GM19023 (cell line): ENCODE measurements around the gene DAZAP1.
"Not testable (repeated sequence)": the region's sequence is repeated elsewhere in the genome, so short reads cannot be mapped to it uniquely, and the experiment has no call there.

Experiments used
- ATAC-seq: cut with Tn5 transposase; IDR thresholded peaks from one replicate; pipeline ENCODE4 v1.9.1; 2021; ENCODE audit warnings: mild to moderate bottlenecking, moderate library complexity; ENCODE audit not compliant: unreplicated experiment

Gene DAZAP1

GRCh38 chr19:1439525-1440417 is 32.4 kb downstream of the DAZAP1 start:
- not testable (repeated sequence) for ATAC-seq

GRCh38 chr19:1440418-1440801 is 33.0 kb downstream of the DAZAP1 start:
- no peak for ATAC-seq

GRCh38 chr19:1441022-1441426 is 33.6 kb downstream of the DAZAP1 start:
- no peak for ATAC-seq

GRCh38 chr19:1441677-1442438 is 34.5 kb downstream of the DAZAP1 start:
- ATAC-seq = no peak

GRCh38 chr19:1445185-1445931 is 38.0 kb downstream of the DAZAP1 start:
- peak; percentile 73 for ATAC-seq

- ATAC-seq = no peak
These were observed 38.7 kb downstream of the DAZAP1 start for GRCh38 chr19:1445932-1446712.

- ATAC-seq = no peak
These were observed 39.5 kb downstream of the DAZAP1 start for GRCh38 chr19:1446713-1447481.

GRCh38 chr19:1447504-1447903 is 40.1 kb downstream of the DAZAP1 start:
- no peak for ATAC-seq

GRCh38 chr19:1447944-1448343 is 40.6 kb downstream of the DAZAP1 start:
- no peak for ATAC-seq

- no peak for ATAC-seq
These were observed 42.4 kb downstream of the DAZAP1 start, which contains the start of gene APC2 for GRCh38 chr19:1449467-1450442. TSS of gene APC2 (plus strand) at chr19:1450121. CDS start at chr19:1453002, 2,881 bp downstream.

- ATAC-seq = no peak
These were observed 43.6 kb downstream of the DAZAP1 start for GRCh38 chr19:1450735-1451731.

- no peak for ATAC-seq
These were observed 44.8 kb downstream of the DAZAP1 start for GRCh38 chr19:1451916-1452801.

GRCh38 chr19:1452802-1453524 is 45.6 kb downstream of the DAZAP1 start:
- no peak for ATAC-seq

- no peak for ATAC-seq
These were observed 46.4 kb downstream of the DAZAP1 start for GRCh38 chr19:1453525-1454364.

GRCh38 chr19:1455002-1455335 is 47.6 kb downstream of the DAZAP1 start:
- ATAC-seq = no peak
